Prostate gland (tissue), 2 donors: ENCODE measurements around the gene RPL35A. TPM values are rescaled to one million over a fixed set of nuclear protein-coding genes. Genes with fewer than 3 reads are reported as not detected.
"Not testable (repeated sequence)": the region's sequence is repeated elsewhere in the genome, so short reads cannot be mapped to it uniquely, and the experiment has no call there.

ENCODE experiments used
- DNase-seq: peaks from one replicate; pipeline ENCODE4 v3.0.0-alpha.2; 2019; ENCODE audit warnings: low spot score
- H3K27ac ChIP-seq, 2 donors: fragments of 200-600 bp; sonication (generic); 2 replicates each; pipeline ENCODE4 v1.5.1; 2017 to 2019
- H3K27me3 ChIP-seq: fragments of 200-600 bp; sonication (generic); replicated peaks from 2 replicates; pipeline ENCODE4 v1.5.1; 2019; ENCODE audit not compliant: insufficient read depth
- H3K36me3 ChIP-seq, 2 donors: fragments of 200-600 bp; sonication (generic); 1 replicate in 1 of 2; 2 replicates in 1 of 2; pipeline versions ENCODE4 v1.5.1 to v1.8.1; 2017 to 2019
- H3K4me1 ChIP-seq: fragments of 200-600 bp; sonication (generic); replicated peaks from 2 replicates; pipeline ENCODE4 v1.5.1; 2019
- H3K4me3 ChIP-seq, 2 donors: fragments of 200-600 bp; sonication (generic); 2 replicates each; pipeline ENCODE4 v1.5.1; 2017 to 2019
- H3K9me3 ChIP-seq: fragments of 200-600 bp; sonication (generic); 2 replicates; pipeline ENCODE4 v1.5.1; 2017
- CTCF ChIP-seq, 4 experiments: fragments of 200-600 bp in 2 of 4; fragments of 450-650 bp in 2 of 4; sonication (generic) in 2 of 4; IDR thresholded peaks; 1 replicate in 3 of 4; 2 replicates in 1 of 4; pipeline ENCODE4 v1.5.1; 2016 to 2019; ENCODE audit warnings: antibody characterized with exemption in 4 of 4, mild to moderate bottlenecking in 2 of 4, moderate library complexity in 2 of 4
- POLR2A ChIP-seq: fragments of 450-650 bp; IDR thresholded peaks from one replicate; pipeline ENCODE4 v1.6.1; 2016; ENCODE audit warnings: antibody characterized with exemption, mild to moderate bottlenecking
- POLR2AphosphoS5 ChIP-seq: sonication (generic); formaldehyde crosslinking; IDR thresholded peaks from one replicate; pipeline ENCODE4 v1.6.1; 2017; ENCODE audit warnings: antibody characterized with exemption
- WGBS: methylation state at CpG from one replicate; pipeline ENCODE4 v1.1.5; 2018; 5-methylcytosine and 5-hydroxymethylcytosine counted together
- intact Hi-C: fragments of 100-400 bp; cut with DNase I; formaldehyde crosslinking; loops from one replicate; pipeline ENCODE4 v1.14.2; 2022
- total RNA-seq, 2 donors: library from RNA; depleted of rRNA; stranded (reverse); fragments of >200 nt; gene quantifications; one replicate each; pipeline ENCODE4 v1.1.0, GENCODE V29; 2016

Gene RPL35A
- total RNA-seq, 2 donors from 2014 or later, result 480 to 1,367 TPM

DNA sequence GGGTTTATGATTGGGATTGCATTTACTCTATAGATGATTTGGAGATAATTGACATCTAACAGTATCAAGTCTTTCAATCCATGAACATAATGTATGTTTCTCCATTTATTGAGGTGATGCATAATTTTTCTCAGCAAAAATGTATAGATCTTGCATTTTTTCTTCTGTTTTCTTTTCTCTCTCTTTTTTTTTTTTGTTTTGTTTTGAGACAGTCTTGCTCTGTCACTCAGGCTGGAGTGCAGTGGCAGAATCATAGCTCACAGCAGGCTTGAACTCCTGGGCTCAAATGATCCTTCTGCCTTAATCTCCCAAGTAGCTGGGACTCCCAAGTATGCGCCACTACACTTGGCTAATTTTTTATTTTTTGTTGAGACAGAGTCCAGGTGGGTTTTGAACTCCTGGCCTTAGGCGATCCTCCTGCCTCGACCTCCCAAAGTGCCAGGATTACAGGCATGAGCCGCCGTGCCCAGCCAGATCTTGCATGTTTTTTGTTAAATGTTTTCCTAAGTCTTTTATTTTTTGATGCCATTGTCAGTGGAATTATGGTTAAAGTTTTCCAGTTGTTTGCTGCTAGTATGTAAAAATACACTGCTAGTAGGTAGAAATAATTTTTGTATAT, 13.1 kb downstream of the RPL35A start:
- H3K27me3 ChIP-seq, result no peaks in the 10 kb centered on the region
- H3K4me3 ChIP-seq, result no peak overlapping the region
- no peak for TF ChIP-seq POLR2A
- TF ChIP-seq CTCF (IDR thresholded peaks at IDR 0.05), result no peak
- TF ChIP-seq POLR2AphosphoS5, result no peak
- H3K4me1 ChIP-seq, result no peaks in the 10 kb centered on the region
- intact Hi-C loops, result no loop called here
- no peak overlapping the region for H3K27ac ChIP-seq
- 97% methylated on average over 5 of the region's 5 CpGs for WGBS
- DNase-seq, result no peak
- no peaks in the 10 kb centered on the region for H3K9me3 ChIP-seq
- no peaks in the 10 kb centered on the region for H3K36me3 ChIP-seq

GRCh38 chr3:197967337-197967989, 17.5 kb downstream of the RPL35A start:
- H3K9me3 ChIP-seq, intact Hi-C loops, H3K4me3 ChIP-seq, DNase-seq, H3K4me1 ChIP-seq, H3K27me3 ChIP-seq, H3K27ac ChIP-seq, H3K36me3 ChIP-seq: not testable (repeated sequence)
- 93% methylated on average over 8 of the region's 8 CpGs for WGBS

DNA sequence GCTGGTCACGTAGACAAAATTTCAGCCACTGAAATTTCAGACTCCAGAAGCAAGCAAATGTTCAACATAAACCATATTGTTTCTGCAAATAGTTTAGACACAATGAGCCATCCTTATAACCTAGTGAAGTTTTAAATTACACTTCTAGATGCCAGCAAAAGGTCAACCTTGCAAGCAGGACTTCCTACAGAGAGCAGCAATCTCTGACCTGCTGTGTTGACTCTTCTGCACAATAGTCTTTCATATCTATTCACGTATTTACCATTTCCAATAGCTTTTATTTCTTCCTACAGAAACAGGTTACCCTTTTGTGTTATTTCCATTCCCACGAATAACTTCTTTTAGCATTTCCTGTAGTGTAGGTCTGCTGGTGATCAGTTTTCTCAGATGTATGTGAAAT, 20.6 kb downstream of the RPL35A start:
- TF ChIP-seq CTCF (IDR thresholded peaks at IDR 0.05) (no peak), POLR2AphosphoS5 (no peak), POLR2A (no peak)
- Histone ChIP-seq H3K36me3 (no peaks in the 10 kb centered on the region), H3K27me3 (no peaks in the 10 kb centered on the region), H3K27ac (no peak overlapping the region), H3K4me3 (no peak overlapping the region), H3K9me3 (no peaks in the 10 kb centered on the region), H3K4me1 (no peaks in the 10 kb centered on the region)
- intact Hi-C loops, result no loop called here
- DNase-seq, result no peak
- WGBS, result 80% methylated on average over 3 of the region's 3 CpGs

DNA sequence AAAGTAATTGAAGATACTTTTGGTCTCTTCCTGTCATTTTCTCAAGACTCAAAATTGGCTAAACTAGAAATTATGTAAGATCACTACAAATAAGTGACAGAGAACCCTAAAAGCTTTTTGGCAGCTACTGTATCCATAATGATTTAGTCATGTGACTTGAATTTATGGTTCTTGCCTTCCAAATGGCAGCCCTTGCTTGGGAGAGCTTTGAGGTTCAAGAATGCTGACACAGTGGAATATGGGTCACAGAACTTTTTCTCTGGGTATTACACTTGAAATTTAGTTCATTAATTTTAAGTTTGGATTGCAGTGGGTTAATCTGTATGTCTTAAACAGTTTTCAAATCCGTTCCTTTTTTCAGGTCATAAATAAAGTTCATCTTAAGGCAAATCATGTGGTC, 24.0 kb downstream of the RPL35A start:
- Histone ChIP-seq H3K27ac (no peak overlapping the region), H3K36me3 (no peaks in the 10 kb centered on the region), H3K9me3 (no peaks in the 10 kb centered on the region), H3K4me3 (no peak overlapping the region), H3K27me3 (no peaks in the 10 kb centered on the region), H3K4me1 (no peaks in the 10 kb centered on the region)
- intact Hi-C loops, result no loop called here
- DNase-seq, result no peak
- TF ChIP-seq POLR2AphosphoS5 (no peak), POLR2A (no peak)
- 76% methylated on average over 1 of the region's 1 CpG for WGBS

GRCh38 chr3:197975311-197975710, 25.3 kb downstream of the RPL35A start:
- 95% methylated on average over 8 of the region's 8 CpGs for WGBS
- no peaks in the 10 kb centered on the region for H3K36me3 ChIP-seq
- H3K4me1 ChIP-seq, result no peaks in the 10 kb centered on the region

More at GRCh38 chr3:197975311-197975710, 25.3 kb downstream of the RPL35A start:
- no peak for TF ChIP-seq POLR2A
- no peak for TF ChIP-seq CTCF (IDR thresholded peaks at IDR 0.05)
- no peak for TF ChIP-seq POLR2AphosphoS5
- H3K27ac ChIP-seq, result no peak overlapping the region
- DNase-seq, result no peak
- intact Hi-C loops, result no loop called here
- no peaks in the 10 kb centered on the region for H3K27me3 ChIP-seq
- H3K4me3 ChIP-seq, result no peak overlapping the region
- H3K9me3 ChIP-seq, result no peaks in the 10 kb centered on the region
